HepG2 (cell line): ENCODE data around the gene PPP4R4. TPM values are rescaled to one million over a fixed set of nuclear protein-coding genes. Genes with fewer than 3 reads are reported as not detected.

Experiments
- ATAC-seq: fragments of 200-7000 bp; cut with Tn5 transposase; 3 replicates; pipeline ENCODE4 v1.9.1; 2020; ENCODE audit warnings: mild to moderate bottlenecking, moderate library complexity
- BruUV-seq: library from RNA; stranded (reverse); fragments of 400-500 nt; replicated peaks from 2 replicates; lab custom pipeline; 2021; lab: Mats Ljungman, UMichigan
- CTCF ChIA-PET: fragments of 300-600 bp; formaldehyde crosslinking; extraction: SDS; loops from one replicate; lab custom pipeline; 2021; ENCODE audit warnings: low total read pairs, inconsistent platforms, low intra/inter-chr PET ratio; lab: Yijun Ruan, JAX
- POLR2A ChIA-PET: fragments of 350-600 bp; sonication (Branson Sonifier 250); formaldehyde crosslinking; loops from one replicate; lab custom pipeline; 2020; ENCODE audit warnings: antibody characterized with exemption, inconsistent platforms; lab: Yijun Ruan, JAX
- DNase-seq: peaks from one replicate; pipeline ENCODE4 v3.0.0-alpha.2; 2015; ENCODE audit warnings: low spot score
- FAIRE-seq: peaks from 3 replicates; lab custom pipeline; 2011; peaks lifted over from hg19 to GRCh38; lab: Jason Lieb, UNC
- H2AFZ ChIP-seq: one replicate; pipeline ENCODE4 v1.6.1; 2011; ENCODE audit warnings: low read length, inconsistent platforms
- H3K27ac ChIP-seq: fragments of 300-600 bp; 3 replicates; pipeline ENCODE4 v1.8.0; 2011; ENCODE audit warnings: mixed run types, mild to moderate bottlenecking, mixed read lengths, low read length, inconsistent platforms; ENCODE audit not compliant: insufficient read depth; ENCODE audit errors: extremely low read length
- H3K27me3 ChIP-seq, 2 experiments: fragments of 200-600 bp in 1 of 2; 2 replicates in 1 of 2; 3 replicates in 1 of 2; pipeline versions ENCODE4 v1.6.0 to v1.8.0; 2011; ENCODE audit warnings: low read length in 2 of 2, mild to moderate bottlenecking in 2 of 2, moderate library complexity in 2 of 2, inconsistent platforms in 1 of 2; ENCODE audit not compliant: insufficient read depth in 2 of 2, control insufficient read depth in 1 of 2
- H3K36me3 ChIP-seq, 2 experiments: fragments of 200-600 bp in 1 of 2; replicated peaks in 1 of 2; 2 replicates in 1 of 2; 3 replicates in 1 of 2; pipeline versions ENCODE4 v1.5.1 to v1.8.0; 2011; ENCODE audit warnings: low read length in 2 of 2, inconsistent platforms in 1 of 2; ENCODE audit not compliant: insufficient read depth in 2 of 2, control insufficient read depth in 1 of 2
- H3K4me1 ChIP-seq: 2 replicates; pipeline ENCODE4 v1.5.1; 2012; ENCODE audit warnings: low read length, inconsistent platforms; ENCODE audit not compliant: insufficient read depth
- H3K4me2 ChIP-seq: 2 replicates; pipeline ENCODE4 v1.6.0; 2011; ENCODE audit warnings: low read depth, low read length, inconsistent platforms
- H3K4me3 ChIP-seq, 3 experiments: fragments of 200-600 bp in 1 of 3; sonication (generic), shearing (Covaris generic) in 1 of 3; replicated peaks in 1 of 3; 2 replicates each; pipeline ENCODE4 v1.5.1; 2011 to 2016; ENCODE audit warnings: low read length in 3 of 3, inconsistent platforms in 2 of 3, low read depth in 2 of 3, mild to moderate bottlenecking in 2 of 3, control low read depth in 1 of 3, mixed read lengths in 1 of 3; ENCODE audit not compliant: insufficient read depth in 1 of 3
- H3K79me2 ChIP-seq: one replicate; pipeline ENCODE4 v1.6.1; 2011; ENCODE audit warnings: low read length, inconsistent platforms; ENCODE audit not compliant: insufficient read depth
- H3K9ac ChIP-seq: 2 replicates; pipeline ENCODE4 v1.6.0; 2011; ENCODE audit warnings: mild to moderate bottlenecking, low read depth, low read length, inconsistent platforms; ENCODE audit not compliant: insufficient read depth
- H3K9me3 ChIP-seq: 2 replicates; pipeline ENCODE4 v1.5.1; 2012; ENCODE audit warnings: mild to moderate bottlenecking, low read length
- H4K20me1 ChIP-seq: 2 replicates; pipeline ENCODE4 v1.6.0; 2011; ENCODE audit warnings: inconsistent platforms, mild to moderate bottlenecking, low read length, moderate library complexity; ENCODE audit not compliant: insufficient read depth
- KDM3A ChIP-seq: IDR thresholded peaks from 2 replicates; pipeline ENCODE4 v1.6.1; 2018; ENCODE audit warnings: low read depth, missing compliant biosample characterization
- LRRFIP1 ChIP-seq: sonication (generic); formaldehyde crosslinking; conservative IDR thresholded peaks from 2 replicates; pipeline ENCODE4 v1.4.0; 2020; ENCODE audit warnings: missing genetic modification reagents
- NCOA5 ChIP-seq: sonication (generic); formaldehyde crosslinking; IDR thresholded peaks from 2 replicates; pipeline ENCODE4 v1.4.0; 2020; ENCODE audit warnings: missing genetic modification reagents
- NFIC ChIP-seq: IDR thresholded peaks from 2 replicates; pipeline ENCODE4 v1.6.1; 2012; ENCODE audit warnings: mild to moderate bottlenecking, low read length, inconsistent platforms
- SMC3 ChIP-seq: IDR thresholded peaks from 2 replicates; pipeline ENCODE4 v1.6.1; 2011; ENCODE audit warnings: low read length, improper control_type of control experiment
- SMYD3 ChIP-seq: sonication (generic); formaldehyde crosslinking; IDR thresholded peaks from 2 replicates; pipeline ENCODE4 v1.8.1; 2023; ENCODE audit warnings: mild to moderate bottlenecking, missing genetic modification reagents
- ZFP41 ChIP-seq: sonication (generic); formaldehyde crosslinking; IDR thresholded peaks from 2 replicates; pipeline ENCODE4 v1.4.0; 2020; ENCODE audit warnings: mild to moderate bottlenecking, missing genetic modification reagents, borderline replicate concordance
- ZNF138 ChIP-seq: sonication (generic); formaldehyde crosslinking; IDR thresholded peaks from 2 replicates; pipeline ENCODE4 v1.5.0; 2020; ENCODE audit warnings: mild to moderate bottlenecking, low read depth, missing genetic modification reagents
- ZNF18 ChIP-seq: sonication (generic); formaldehyde crosslinking; IDR thresholded peaks from 2 replicates; pipeline ENCODE4 v1.8.0; 2022; ENCODE audit warnings: mild to moderate bottlenecking, missing genetic modification reagents; ENCODE audit not compliant: insufficient replicate concordance
- ZNF737 ChIP-seq: sonication (generic); formaldehyde crosslinking; IDR thresholded peaks from 2 replicates; pipeline ENCODE4 v1.5.0; 2020; ENCODE audit warnings: missing genetic modification reagents, mild to moderate bottlenecking, borderline replicate concordance
- WGBS: methylation state at CpG from one replicate; pipeline ENCODE4 v1.1.6; 2017; ENCODE audit warnings: low lambda C conversion rate; 5-methylcytosine and 5-hydroxymethylcytosine counted together
- in situ Hi-C: cut with HindIII; loops from 2 replicates; pipeline ENCODE4 v1.10.0; 2017; ENCODE audit warnings: low pct_unique_long_range_greater_than_20kb; ENCODE audit not compliant: extremely low pct_ligation_motif_present
- intact Hi-C: fragments of 100-400 bp; cut with micrococcal nuclease; formaldehyde crosslinking; loops from one replicate; pipeline ENCODE4 v1.10.0; 2022; ENCODE audit not compliant: unreplicated experiment
- polyA plus RNA-seq, 8 experiments: library from polyadenylated mRNA; depleted of rRNA in 3 of 8; stranded (reverse) in 7 of 8; unstranded in 1 of 8; fragments of >200 nt; fragmentation: Illumina TruSeq in 4 of 8; extraction: Trizol in 4 of 8; gene quantifications; 2 replicates each; pipeline versions ENCODE4 v1.2.1 to v1.2.3, GENCODE V29; 2011 to 2016; ENCODE audit warnings: low read depth in 4 of 8, missing spikeins in 1 of 8, mixed read lengths in 1 of 8; ENCODE audit not compliant: insufficient read depth in 1 of 8
- total RNA-seq, 5 experiments: library from RNA; depleted of rRNA; stranded (reverse); fragments of >200 nt; fragmentation: Illumina TruSeq; extraction: Trizol; gene quantifications; 2 replicates each; pipeline ENCODE4 v1.2.3, GENCODE V29; 2016; ENCODE audit warnings: low read depth in 1 of 5
- TF ChIP-seq, protein P1 (sequence below): sonication (generic); formaldehyde crosslinking; IDR thresholded peaks from 2 replicates; pipeline ENCODE4 v1.4.0; 2020; ENCODE audit warnings: missing genetic modification reagents, borderline replicate concordance

The PPP4R4 gene
- total and polyA plus RNA-seq, 2 of the 13 experiments (the other 11 are each of a cell fraction or from before 2014, with no cell fraction given) = 9.5 to 19.8 TPM

DNA sequence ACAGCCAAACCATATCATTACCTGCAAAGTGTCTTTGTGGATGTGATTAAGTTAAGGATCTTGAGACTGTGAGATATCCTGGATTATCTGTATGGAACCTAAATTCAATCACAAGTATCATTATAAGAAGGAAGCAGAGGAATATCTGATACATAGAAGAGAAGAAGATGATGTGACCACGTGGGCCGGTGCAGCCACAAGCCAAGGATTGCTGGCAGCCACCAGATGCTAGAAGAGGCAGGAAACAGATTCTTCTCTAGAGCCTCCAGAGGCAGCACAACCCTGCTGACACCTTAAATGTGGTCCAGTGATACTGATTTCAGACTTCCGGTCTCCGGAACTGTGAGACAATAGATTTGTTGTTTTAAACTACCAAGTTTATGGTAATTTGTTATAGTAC, 38.6 kb upstream of the PPP4R4 start (continued):
- TF ChIP-seq NFIC (no peak), NCOA5 (CRISPR knock-in tag) (no peak), ZFP41 (CRISPR knock-in tag) (no peak), ZNF737 (CRISPR knock-in tag) (no peak)
- TF ChIP-seq, protein P1, sequence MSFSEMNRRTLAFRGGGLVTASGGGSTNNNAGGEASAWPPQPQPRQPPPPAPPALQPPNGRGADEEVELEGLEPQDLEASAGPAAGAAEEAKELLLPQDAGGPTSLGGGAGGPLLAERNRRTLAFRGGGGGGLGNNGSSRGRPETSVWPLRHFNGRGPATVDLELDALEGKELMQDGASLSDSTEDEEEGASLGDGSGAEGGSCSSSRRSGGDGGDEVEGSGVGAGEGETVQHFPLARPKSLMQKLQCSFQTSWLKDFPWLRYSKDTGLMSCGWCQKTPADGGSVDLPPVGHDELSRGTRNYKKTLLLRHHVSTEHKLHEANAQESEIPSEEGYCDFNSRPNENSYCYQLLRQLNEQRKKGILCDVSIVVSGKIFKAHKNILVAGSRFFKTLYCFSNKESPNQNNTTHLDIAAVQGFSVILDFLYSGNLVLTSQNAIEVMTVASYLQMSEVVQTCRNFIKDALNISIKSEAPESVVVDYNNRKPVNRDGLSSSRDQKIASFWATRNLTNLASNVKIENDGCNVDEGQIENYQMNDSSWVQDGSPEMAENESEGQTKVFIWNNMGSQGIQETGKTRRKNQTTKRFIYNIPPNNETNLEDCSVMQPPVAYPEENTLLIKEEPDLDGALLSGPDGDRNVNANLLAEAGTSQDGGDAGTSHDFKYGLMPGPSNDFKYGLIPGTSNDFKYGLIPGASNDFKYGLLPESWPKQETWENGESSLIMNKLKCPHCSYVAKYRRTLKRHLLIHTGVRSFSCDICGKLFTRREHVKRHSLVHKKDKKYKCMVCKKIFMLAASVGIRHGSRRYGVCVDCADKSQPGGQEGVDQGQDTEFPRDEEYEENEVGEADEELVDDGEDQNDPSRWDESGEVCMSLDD = no peak
- TF ChIP-seq, all 625 proteins: peak for 0

DNA sequence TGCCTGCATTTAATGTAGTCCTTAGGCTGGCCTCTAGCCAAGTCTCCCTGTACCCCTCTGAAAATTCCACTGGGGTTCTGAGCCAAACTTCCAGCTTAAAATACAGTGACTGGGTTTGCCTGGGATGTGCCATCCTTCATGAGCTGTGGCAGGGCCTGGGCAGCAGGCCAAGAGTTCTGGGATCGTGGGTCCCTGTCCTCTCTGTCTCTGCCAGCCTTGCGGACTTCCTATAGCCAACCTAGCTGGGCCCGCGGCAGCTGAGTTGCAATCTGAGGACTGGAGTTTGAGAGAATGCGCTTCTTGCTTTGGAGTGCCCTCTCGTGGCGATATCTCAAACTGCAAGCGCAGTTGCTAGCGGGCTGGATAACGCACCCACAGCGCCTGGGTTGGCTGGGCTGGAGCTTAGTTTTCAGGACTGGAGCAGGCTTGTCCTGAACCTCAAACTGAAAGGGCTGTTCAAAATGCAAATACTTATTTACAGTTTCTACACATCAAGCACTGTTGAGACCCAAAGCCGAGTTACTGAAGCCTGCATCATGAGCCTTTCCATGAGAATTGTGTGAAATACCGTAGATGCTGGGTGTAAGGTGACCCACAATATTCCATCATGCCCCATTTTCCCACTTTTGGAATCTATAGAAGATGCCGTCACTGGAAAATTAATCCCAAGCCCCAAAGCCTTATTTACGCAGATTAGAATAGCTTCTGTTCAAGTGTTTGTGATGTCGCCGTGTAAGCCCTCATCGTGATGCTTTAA, 37.4 kb upstream of the PPP4R4 start:
- H3K4me3 ChIP-seq = peak overlapping the region in 2 of 3 experiments; percentile 19 to 48; a peak in 3 of 6 replicates
- peak; percentile 95 for TF ChIP-seq SMC3
- TF ChIP-seq SMYD3 = no peak
- no peak for TF ChIP-seq ZNF138 (CRISPR knock-in tag)
- no peak for TF ChIP-seq LRRFIP1 (CRISPR knock-in tag)
- no peak for TF ChIP-seq ZNF18 (CRISPR knock-in tag)
- TF ChIP-seq KDM3A (CRISPR knock-in tag) = peak; percentile 38; the same call in 1 of the 2 replicates

More for the DNA sequence above, 37.4 kb upstream of the PPP4R4 start:
- Histone ChIP-seq H3K9me3 (peaks cover 8% of the 10 kb centered on the region), H3K4me2 (peak overlapping the region; percentile 76), H2AFZ (no peak overlapping the region), H3K27ac (no peak overlapping the region), H3K36me3 (no peaks in the 10 kb centered on the region), H3K27me3 (peaks cover 2 to 25% of the 10 kb centered on the region in 2 experiments; a peak in 4 of 5 replicates), H3K9ac (no peak overlapping the region), H3K4me1 (peaks cover 27% of the 10 kb centered on the region), H4K20me1 (no peaks in the 10 kb centered on the region), H3K79me2 (no peaks in the 10 kb centered on the region)
- WGBS = 50% methylated on average over 9 of the region's 18 CpGs
- intact Hi-C loops = loop anchor here (1.0 to 10.0 kb wide), 6 partner anchors 44 to 238 kb away; partner anchors contain the start of gene SERPINA10
- FAIRE-seq (peak; percentile 90), ATAC-seq (peak; percentile 93), DNase-seq (peak; percentile 80)
- BruUV-seq = no TSS peak
- ChIA-PET CTCF (interaction anchor here (0.7 to 1.7 kb wide), 7 partner anchors 86 to 200 kb away, joined by 3 to 12 read pairs (median 4); no protein-coding TSS in a partner anchor), POLR2A (interaction anchor here (0.5 to 1.6 kb wide), 5 partner anchors 43 to 171 kb away, joined by 3 to 10 read pairs (median 5); partner anchors contain the start of gene SERPINA10)
- in situ Hi-C loops = loop anchor here (5.0 kb wide), 3 partner anchors 99 to 194 kb away; no protein-coding TSS in a partner anchor
